ENCODE measurements around the gene TRPM3.
"Not testable (repeated sequence)": the region's sequence is repeated elsewhere in the genome, so short reads cannot be mapped to it uniquely, and the experiment has no call there.

Gene TRPM3

DNA sequence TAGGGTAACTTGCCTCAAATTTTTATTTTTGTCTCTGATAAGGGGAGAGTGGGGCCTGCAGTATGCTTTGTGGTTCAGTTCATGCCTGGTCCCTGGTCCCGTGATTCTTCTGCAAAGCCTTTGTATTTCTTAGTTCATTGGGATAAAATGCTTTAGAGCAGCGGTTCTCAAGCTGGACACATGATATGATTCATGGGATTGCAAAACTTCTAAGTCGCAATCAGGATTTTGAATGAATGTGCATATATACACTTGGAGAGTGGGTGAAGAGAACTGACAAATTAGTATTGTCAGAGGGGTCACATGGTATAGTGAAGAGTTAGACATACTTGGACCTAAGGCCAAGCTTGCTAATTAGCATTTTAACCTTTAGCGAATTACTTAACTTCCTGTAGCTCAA, 441.6 kb downstream of the TRPM3 start:
- H3K27ac ChIP-seq (ENCODE audit: low read depth, low read length) = no peak overlapping the region
- H3K36me3 ChIP-seq (ENCODE audit: control insufficient read depth, insufficient read depth, low read length) = no peaks in the 10 kb centered on the region
- H3K9ac ChIP-seq (ENCODE audit: low read depth, low read length) = no peak overlapping the region
- no peaks in the 10 kb centered on the region for H3K4me1 ChIP-seq (ENCODE audit: control insufficient read depth, insufficient read depth, low read length)
- no peak overlapping the region for H3K4me3 ChIP-seq (ENCODE audit: low read depth, low read length)
- no peaks in the 10 kb centered on the region for H3K9me3 ChIP-seq (ENCODE audit: control insufficient read depth, insufficient read depth, low read length)
- no peaks in the 10 kb centered on the region for H3K27me3 ChIP-seq (ENCODE audit: control insufficient read depth, insufficient read depth, low read length)

- no peak overlapping the region for H3K4me3 ChIP-seq (ENCODE audit: low read depth, low read length)
- H3K9ac ChIP-seq (ENCODE audit: low read depth, low read length) = no peak overlapping the region
- H3K27ac ChIP-seq (ENCODE audit: low read depth, low read length) = no peak overlapping the region
- H3K4me1 ChIP-seq (ENCODE audit: control insufficient read depth, insufficient read depth, low read length) = no peaks in the 10 kb centered on the region
- H3K36me3 ChIP-seq (ENCODE audit: control insufficient read depth, insufficient read depth, low read length) = no peaks in the 10 kb centered on the region
- no peaks in the 10 kb centered on the region for H3K9me3 ChIP-seq (ENCODE audit: control insufficient read depth, insufficient read depth, low read length)
- H3K27me3 ChIP-seq (ENCODE audit: control insufficient read depth, insufficient read depth, low read length) = no peaks in the 10 kb centered on the region
Measured at GRCh38 chr9:70678153-70678552, 443.3 kb downstream of the TRPM3 start.

DNA sequence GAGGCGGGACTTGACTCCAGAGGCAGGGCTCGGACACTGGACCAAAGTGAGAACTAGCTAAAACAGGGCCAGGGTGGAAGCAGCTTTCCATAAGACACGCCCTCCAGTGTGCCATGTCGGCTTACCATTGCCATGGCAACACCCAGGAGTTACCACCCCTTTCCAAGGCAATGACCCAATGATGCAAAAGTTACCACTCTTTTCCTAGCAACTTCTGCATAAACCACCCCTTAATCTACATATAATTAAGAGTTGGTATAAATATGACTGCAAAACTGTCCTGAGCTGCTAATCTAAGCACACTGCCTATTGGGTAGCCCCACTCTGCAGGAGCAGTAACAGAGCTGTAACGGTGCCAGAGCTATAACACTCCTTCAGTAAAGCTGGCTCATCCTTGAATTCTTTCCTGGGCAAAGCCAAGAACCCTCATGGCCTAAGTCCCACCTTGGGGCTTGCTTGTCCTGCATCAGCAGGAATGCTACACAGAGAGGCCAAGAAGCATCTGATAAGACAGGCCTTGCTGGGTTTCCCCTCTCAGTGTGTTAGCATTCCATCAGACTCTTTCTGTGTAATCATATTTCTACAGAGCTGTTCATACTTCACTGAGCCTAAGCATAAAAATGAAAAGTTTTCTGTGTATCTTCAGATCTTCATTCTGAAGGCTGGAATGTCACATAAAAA, 444.2 kb downstream of the TRPM3 start:
- no peaks in the 10 kb centered on the region for H3K4me1 ChIP-seq (ENCODE audit: control insufficient read depth, insufficient read depth, low read length)
- H3K27ac ChIP-seq (ENCODE audit: low read depth, low read length) = no peak overlapping the region
- no peaks in the 10 kb centered on the region for H3K36me3 ChIP-seq (ENCODE audit: control insufficient read depth, insufficient read depth, low read length)
- H3K27me3 ChIP-seq (ENCODE audit: control insufficient read depth, insufficient read depth, low read length) = no peaks in the 10 kb centered on the region
- H3K9me3 ChIP-seq (ENCODE audit: control insufficient read depth, insufficient read depth, low read length) = no peaks in the 10 kb centered on the region
- H3K9ac ChIP-seq (ENCODE audit: low read depth, low read length) = no peak overlapping the region
- H3K4me3 ChIP-seq (ENCODE audit: low read depth, low read length) = no peak overlapping the region

DNA sequence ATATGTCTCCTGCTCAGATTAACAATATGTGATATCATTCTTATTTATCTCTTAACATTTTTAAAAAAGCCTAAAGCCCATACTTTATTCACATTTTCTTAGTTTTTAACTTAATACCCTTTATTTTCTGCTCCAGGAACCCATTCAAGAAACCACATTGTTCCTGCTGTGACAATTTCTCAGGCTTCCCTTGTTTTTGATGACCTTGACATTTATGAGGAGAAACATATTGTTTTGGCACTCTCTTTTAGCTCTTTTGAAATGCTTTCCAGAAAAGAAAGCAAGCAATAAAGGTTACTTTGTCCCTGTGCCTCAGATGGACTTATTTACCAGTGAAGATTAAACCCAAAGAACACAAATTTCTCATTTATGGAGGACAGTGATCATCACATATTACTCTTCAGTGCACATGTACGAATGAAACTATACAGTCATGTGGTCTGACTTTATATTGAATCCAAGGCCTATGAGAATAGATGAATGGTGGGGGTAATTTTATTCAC, 445.5 kb downstream of the TRPM3 start:
- Histone ChIP-seq H3K4me1 (ENCODE audit: control insufficient read depth, insufficient read depth, low read length) (no peaks in the 10 kb centered on the region), H3K4me3 (ENCODE audit: low read depth, low read length) (no peak overlapping the region), H3K36me3 (ENCODE audit: control insufficient read depth, insufficient read depth, low read length) (no peaks in the 10 kb centered on the region), H3K9ac (ENCODE audit: low read depth, low read length) (no peak overlapping the region), H3K27ac (ENCODE audit: low read depth, low read length) (no peak overlapping the region), H3K9me3 (ENCODE audit: control insufficient read depth, insufficient read depth, low read length) (no peaks in the 10 kb centered on the region), H3K27me3 (ENCODE audit: control insufficient read depth, insufficient read depth, low read length) (no peaks in the 10 kb centered on the region)

DNA sequence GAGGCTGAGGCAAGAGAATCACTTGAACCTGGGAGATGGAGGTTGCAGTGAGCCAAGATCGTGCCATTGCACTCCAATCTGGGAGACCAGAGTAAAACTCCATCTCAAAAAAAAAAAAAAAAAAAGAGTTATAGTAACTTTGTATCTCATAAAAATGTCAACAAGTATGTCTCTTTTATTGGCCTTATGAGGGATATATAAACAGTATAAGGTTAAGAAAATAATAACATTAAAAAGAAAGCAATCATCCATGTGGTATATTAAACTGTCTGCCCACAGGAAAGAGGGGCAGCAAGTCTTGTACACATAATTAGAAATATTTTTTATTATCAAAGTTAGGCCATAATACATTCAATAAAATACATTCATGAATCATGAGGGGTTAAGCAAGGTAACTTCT, 447.6 kb downstream of the TRPM3 start:
- Histone ChIP-seq H3K36me3 (ENCODE audit: control insufficient read depth, insufficient read depth, low read length) (no peaks in the 10 kb centered on the region), H3K4me1 (ENCODE audit: control insufficient read depth, insufficient read depth, low read length) (no peaks in the 10 kb centered on the region), H3K9ac (ENCODE audit: low read depth, low read length) (no peak overlapping the region), H3K4me3 (ENCODE audit: low read depth, low read length) (no peak overlapping the region), H3K9me3 (ENCODE audit: control insufficient read depth, insufficient read depth, low read length) (no peaks in the 10 kb centered on the region), H3K27ac (ENCODE audit: low read depth, low read length) (no peak overlapping the region), H3K27me3 (ENCODE audit: control insufficient read depth, insufficient read depth, low read length) (no peaks in the 10 kb centered on the region)

GRCh38 chr9:70672161-70672649, 449.2 kb downstream of the TRPM3 start:
- no peaks in the 10 kb centered on the region for H3K27me3 ChIP-seq (ENCODE audit: control insufficient read depth, insufficient read depth, low read length)
- no peaks in the 10 kb centered on the region for H3K9me3 ChIP-seq (ENCODE audit: control insufficient read depth, insufficient read depth, low read length)
- H3K4me1 ChIP-seq (ENCODE audit: control insufficient read depth, insufficient read depth, low read length) = no peaks in the 10 kb centered on the region
- H3K36me3 ChIP-seq (ENCODE audit: control insufficient read depth, insufficient read depth, low read length) = no peaks in the 10 kb centered on the region
- H3K9ac ChIP-seq (ENCODE audit: low read depth, low read length) = no peak overlapping the region
- no peak overlapping the region for H3K4me3 ChIP-seq (ENCODE audit: low read depth, low read length)
- no peak overlapping the region for H3K27ac ChIP-seq (ENCODE audit: low read depth, low read length)

DNA sequence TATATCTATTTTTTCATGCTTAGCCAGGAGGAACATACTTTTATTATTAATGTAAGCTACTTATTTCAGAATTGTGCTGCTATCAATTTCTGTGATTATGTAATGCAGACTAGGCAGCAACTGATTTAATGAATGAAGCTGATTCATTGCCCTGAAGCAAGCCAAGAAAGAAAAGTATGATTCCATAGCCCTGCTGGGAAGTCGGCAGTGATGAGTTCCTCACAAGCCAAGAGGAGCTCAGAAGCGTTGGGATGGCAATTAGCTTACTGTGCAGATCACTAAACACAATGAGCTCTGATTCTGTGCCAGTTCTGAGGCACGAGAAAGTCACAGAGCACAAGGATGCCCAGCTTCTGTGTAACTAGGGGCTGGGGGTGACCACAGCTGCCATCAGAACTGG, 452.7 kb downstream of the TRPM3 start:
- Histone ChIP-seq H3K36me3 (ENCODE audit: control insufficient read depth, insufficient read depth, low read length) (no peaks in the 10 kb centered on the region), H3K27me3 (ENCODE audit: control insufficient read depth, insufficient read depth, low read length) (no peaks in the 10 kb centered on the region), H3K4me1 (ENCODE audit: control insufficient read depth, insufficient read depth, low read length) (no peaks in the 10 kb centered on the region), H3K9ac (ENCODE audit: low read depth, low read length) (no peak overlapping the region), H3K27ac (ENCODE audit: low read depth, low read length) (no peak overlapping the region), H3K9me3 (ENCODE audit: control insufficient read depth, insufficient read depth, low read length) (no peaks in the 10 kb centered on the region), H3K4me3 (ENCODE audit: low read depth, low read length) (no peak overlapping the region)

DNA sequence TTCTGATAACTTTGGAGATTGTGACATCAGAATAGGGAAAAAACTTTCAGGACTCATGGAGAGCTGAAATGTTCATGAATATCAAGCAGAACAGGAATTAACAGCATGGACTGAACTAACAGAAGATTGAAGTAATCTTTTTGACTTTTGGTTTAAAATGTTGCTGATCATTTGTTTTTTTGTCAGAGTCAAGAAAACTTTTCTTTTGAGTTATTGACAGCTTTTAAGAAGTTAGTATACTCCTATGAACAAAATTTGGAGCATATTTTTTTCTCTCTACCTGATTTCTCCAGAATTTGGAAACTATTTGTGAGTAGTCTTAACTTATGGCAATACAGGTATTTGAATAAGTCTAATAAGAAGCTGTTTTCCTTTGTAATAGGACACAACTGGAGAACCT, 462.7 kb downstream of the TRPM3 start:
- no peak overlapping the region for H3K4me3 ChIP-seq (ENCODE audit: low read depth, low read length)
- no peaks in the 10 kb centered on the region for H3K36me3 ChIP-seq (ENCODE audit: control insufficient read depth, insufficient read depth, low read length)
- H3K27ac ChIP-seq (ENCODE audit: low read depth, low read length) = no peak overlapping the region
- no peaks in the 10 kb centered on the region for H3K4me1 ChIP-seq (ENCODE audit: control insufficient read depth, insufficient read depth, low read length)
- H3K9me3 ChIP-seq (ENCODE audit: control insufficient read depth, insufficient read depth, low read length) = peaks cover 13% of the 10 kb centered on the region
- no peaks in the 10 kb centered on the region for H3K27me3 ChIP-seq (ENCODE audit: control insufficient read depth, insufficient read depth, low read length)
- no peak overlapping the region for H3K9ac ChIP-seq (ENCODE audit: low read depth, low read length)

DNA sequence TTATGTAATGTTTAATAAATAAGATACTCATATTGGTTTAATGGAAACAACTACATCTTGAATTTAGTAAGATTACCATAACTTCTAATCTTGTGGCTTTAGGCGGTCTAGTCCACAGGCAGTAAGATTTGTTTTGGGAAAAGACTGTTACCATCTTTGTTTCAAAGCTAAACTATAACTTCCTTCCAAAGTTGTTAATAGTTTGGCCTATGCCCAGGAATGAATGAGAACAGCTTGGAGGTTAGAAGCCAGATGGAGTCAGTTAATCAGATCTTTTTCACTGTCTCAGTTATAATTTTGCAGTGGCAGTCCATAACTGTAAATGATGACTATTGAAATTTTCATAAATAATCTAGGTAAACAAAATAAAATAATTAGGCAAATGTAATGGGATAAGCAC, 465.1 kb downstream of the TRPM3 start:
- no peak overlapping the region for H3K9ac ChIP-seq (ENCODE audit: low read depth, low read length)
- H3K9me3 ChIP-seq (ENCODE audit: control insufficient read depth, insufficient read depth, low read length) = peaks cover 13% of the 10 kb centered on the region
- H3K4me3 ChIP-seq (ENCODE audit: low read depth, low read length) = no peak overlapping the region
- no peaks in the 10 kb centered on the region for H3K27me3 ChIP-seq (ENCODE audit: control insufficient read depth, insufficient read depth, low read length)
- H3K36me3 ChIP-seq (ENCODE audit: control insufficient read depth, insufficient read depth, low read length) = no peaks in the 10 kb centered on the region
- no peaks in the 10 kb centered on the region for H3K4me1 ChIP-seq (ENCODE audit: control insufficient read depth, insufficient read depth, low read length)
- H3K27ac ChIP-seq (ENCODE audit: low read depth, low read length) = no peak overlapping the region

- Histone ChIP-seq H3K9ac (ENCODE audit: low read depth, low read length) (no peak overlapping the region), H3K9me3 (ENCODE audit: control insufficient read depth, insufficient read depth, low read length) (peaks cover 11% of the 10 kb centered on the region), H3K36me3 (ENCODE audit: control insufficient read depth, insufficient read depth, low read length) (no peaks in the 10 kb centered on the region), H3K4me1 (ENCODE audit: control insufficient read depth, insufficient read depth, low read length) (no peaks in the 10 kb centered on the region), H3K27ac (ENCODE audit: low read depth, low read length) (no peak overlapping the region), H3K4me3 (ENCODE audit: low read depth, low read length) (no peak overlapping the region), H3K27me3 (ENCODE audit: control insufficient read depth, insufficient read depth, low read length) (no peaks in the 10 kb centered on the region)
Measured at GRCh38 chr9:70654144-70654543, 467.3 kb downstream of the TRPM3 start.

- H3K36me3 ChIP-seq (ENCODE audit: control insufficient read depth, insufficient read depth, low read length); H3K9me3 ChIP-seq (ENCODE audit: control insufficient read depth, insufficient read depth, low read length); H3K27ac ChIP-seq (ENCODE audit: low read depth, low read length); H3K27me3 ChIP-seq (ENCODE audit: control insufficient read depth, insufficient read depth, low read length); H3K9ac ChIP-seq (ENCODE audit: low read depth, low read length); H3K4me3 ChIP-seq (ENCODE audit: low read depth, low read length): not testable (repeated sequence)
- H3K4me1 ChIP-seq (ENCODE audit: control insufficient read depth, insufficient read depth, low read length) = peaks cover 14% of the 10 kb centered on the region; the same call in 1 of the 2 replicates
Measured at GRCh38 chr9:70644627-70645026, 476.8 kb downstream of the TRPM3 start.

Measured in HUES48 (cell line).